T-helper 22 cell (primary cell): ENCODE results near the gene EPS8.
"Not testable (repeated sequence)": the region's sequence is repeated elsewhere in the genome, so short reads cannot be mapped to it uniquely, and the experiment has no call there.

Experiments
- DNase-seq: peaks from one replicate; pipeline ENCODE4 v3.0.0-alpha.2; 2020; ENCODE audit warnings: low read depth

Gene EPS8

DNA sequence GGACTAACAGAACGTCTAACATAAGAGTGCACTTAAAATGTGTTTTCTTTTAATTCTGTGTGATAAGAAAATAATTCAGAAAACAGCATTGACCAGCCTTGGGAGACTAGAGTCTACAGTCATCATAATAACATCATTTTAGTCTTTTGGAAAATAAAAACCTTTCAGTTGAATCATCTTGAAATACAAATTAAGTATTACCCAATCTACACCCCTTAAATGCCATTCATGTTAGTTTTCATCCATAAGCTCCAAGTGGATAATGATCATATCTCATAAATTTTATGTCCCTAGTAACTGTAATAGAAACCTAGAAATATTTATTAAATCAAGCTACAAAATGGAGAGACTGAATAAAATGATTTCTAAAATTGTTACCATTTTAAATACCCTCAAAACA is 32.4 kb downstream of the EPS8 start:
- no peak for DNase-seq

DNA sequence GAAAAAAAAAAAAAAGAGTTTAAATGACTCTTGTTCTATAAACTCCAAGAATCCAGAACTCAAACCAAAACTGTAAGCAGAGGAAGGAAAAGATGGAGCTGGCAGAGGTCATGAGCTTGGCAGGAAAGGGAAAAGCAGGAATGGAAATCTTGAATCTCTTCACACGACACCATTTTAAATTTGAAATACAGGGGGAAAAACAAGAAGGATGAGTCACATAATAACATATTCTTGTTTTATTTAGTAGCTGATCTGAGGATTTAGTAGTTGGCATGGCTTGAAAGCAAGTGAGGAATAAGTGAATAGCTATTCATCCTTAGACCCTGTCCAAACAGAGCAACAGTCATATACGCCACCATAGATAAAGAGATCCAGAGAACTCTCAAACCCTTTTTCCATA is 35.0 kb downstream of the EPS8 start:
- DNase-seq: no peak

DNA sequence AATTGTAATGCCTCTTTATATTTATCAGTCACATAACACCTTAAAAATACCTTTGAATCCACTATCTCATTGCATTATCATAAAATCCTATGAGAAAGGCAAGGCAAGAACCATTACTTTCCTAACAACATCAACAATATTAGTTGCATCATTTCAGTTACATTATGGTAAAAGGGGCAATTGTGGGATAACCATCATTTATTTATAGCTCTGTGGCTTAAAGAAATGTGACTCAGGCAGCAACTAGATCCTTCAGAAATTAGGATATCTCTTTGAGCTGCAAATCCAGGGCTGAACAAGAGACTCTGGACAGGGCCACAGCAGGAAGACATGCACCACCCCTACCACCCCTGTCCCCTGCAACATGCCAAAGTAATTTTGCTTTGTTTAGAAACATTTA is 36.4 kb downstream of the EPS8 start:
- no peak for DNase-seq

DNA sequence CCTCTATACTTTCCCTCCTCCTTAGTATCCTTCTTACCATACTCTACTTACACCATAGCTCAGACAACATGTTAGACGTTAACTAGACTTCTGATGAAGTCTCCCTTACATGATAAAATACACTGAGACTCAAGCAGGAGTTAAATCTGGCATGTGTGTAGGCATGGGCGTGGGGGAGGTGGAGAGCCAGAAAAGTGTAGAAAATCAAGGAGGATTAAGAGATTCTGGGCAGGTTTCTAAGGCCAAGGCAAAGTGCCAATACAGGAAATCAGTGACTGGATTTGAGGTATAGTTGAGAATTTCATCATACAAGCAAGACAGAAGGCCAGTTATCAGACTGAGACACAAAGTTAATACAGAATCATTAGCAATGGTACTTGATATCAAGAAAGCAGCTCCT is 37.4 kb downstream of the EPS8 start:
- no peak for DNase-seq

DNA sequence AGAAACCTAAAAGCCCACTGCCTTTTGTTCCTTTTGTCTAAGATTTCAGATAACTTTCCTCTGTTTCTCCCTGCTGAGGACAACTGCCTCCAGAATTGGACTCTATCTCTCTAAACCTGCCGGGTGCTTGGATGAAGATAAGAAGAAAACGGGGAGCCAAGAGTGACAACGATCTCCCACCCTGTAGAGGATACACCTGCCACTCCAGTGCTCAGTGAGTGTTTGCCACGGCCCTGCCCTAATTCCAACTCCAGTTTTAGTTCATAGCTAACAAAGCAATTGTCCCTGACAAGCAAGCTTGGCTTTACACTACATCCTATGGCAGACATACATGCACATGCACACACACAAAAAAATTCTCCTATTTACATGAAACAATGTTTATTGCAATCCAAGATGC is 39.3 kb downstream of the EPS8 start:
- no peak for DNase-seq

DNA sequence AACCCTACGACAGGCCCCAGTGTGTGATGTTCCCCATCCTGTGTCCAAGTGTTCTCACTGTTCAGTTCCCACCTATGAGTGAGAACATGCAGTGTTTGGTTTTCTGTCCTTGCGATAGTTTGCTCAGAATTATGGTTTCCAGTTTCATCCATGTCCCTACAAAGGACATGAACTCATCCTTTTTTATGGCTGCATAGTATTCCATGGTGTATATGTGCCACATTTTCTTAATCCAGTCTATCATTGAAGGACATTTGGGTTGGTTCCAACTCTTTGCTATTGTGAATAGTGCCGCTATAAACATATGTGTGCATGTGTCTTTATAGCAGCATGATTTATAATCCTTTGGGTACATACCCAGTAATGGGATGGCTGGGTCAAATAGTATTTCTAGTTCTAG is 47.3 kb downstream of the EPS8 start:
- DNase-seq: not testable (repeated sequence)

DNA sequence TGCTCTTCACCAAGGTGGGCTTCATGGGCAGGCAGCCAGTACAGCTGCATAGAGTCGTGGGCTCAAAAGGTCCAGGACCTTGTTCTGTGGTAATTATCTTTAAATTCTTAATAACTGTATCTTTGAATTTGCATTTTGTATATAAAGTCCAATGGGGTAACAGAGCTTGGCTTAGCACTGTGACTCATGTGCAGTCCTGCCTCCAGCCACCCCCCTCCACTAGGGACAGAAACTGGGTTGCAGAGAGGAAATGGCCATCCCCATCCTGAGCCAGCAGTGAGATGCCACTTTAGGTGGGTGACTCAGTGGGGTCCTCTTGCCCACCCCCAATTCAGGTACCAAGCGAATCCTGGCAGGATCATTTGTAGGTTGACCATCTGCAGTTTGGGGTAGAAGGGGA is 48.1 kb downstream of the EPS8 start:
- no peak for DNase-seq

DNA sequence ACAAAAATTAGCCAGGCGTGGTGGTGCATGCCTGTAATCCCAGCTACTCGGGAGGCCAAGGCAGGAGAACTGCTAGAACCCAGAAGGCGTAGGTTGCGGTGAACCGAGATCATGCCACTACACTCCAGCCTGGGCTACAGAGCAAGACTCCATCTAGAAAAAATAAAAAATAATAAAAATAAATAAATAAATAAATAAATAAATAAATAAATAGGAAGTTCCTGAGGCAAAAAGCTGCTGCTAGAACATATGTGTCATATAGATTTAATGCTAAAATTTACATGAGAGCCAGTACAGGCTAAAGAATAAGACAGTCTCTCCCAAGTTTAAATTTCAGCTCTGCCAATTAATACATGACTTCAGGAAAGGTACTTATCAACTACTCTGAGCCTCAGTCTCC is 48.8 kb downstream of the EPS8 start:
- not testable (repeated sequence) for DNase-seq

DNA sequence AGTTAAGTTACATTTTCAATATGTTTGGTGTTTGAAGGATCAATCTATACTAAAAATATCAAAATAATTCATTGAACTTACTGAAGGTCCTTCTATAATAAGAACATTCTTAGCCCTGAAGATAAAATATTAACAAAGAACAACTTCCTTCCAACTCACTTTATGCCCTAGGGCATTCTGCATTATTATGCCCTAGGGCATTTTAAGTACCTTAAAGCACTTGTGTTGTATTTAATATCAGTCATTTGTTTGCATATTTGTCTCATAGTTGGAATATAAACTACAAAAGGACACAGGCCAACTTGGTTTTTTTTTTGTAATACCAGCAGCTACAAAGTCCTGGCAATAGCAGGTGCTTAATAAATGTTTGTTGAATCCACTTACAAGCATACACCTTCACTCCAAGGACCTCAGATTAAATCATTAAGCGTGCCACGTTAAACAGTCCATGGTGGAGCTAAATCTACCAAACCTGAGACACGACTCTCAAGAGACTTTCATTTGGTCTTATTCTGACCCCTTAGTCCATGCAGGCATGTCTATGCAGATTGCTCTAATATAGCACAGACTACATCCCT is 50.7 kb downstream of the EPS8 start:
- DNase-seq: no peak

DNA sequence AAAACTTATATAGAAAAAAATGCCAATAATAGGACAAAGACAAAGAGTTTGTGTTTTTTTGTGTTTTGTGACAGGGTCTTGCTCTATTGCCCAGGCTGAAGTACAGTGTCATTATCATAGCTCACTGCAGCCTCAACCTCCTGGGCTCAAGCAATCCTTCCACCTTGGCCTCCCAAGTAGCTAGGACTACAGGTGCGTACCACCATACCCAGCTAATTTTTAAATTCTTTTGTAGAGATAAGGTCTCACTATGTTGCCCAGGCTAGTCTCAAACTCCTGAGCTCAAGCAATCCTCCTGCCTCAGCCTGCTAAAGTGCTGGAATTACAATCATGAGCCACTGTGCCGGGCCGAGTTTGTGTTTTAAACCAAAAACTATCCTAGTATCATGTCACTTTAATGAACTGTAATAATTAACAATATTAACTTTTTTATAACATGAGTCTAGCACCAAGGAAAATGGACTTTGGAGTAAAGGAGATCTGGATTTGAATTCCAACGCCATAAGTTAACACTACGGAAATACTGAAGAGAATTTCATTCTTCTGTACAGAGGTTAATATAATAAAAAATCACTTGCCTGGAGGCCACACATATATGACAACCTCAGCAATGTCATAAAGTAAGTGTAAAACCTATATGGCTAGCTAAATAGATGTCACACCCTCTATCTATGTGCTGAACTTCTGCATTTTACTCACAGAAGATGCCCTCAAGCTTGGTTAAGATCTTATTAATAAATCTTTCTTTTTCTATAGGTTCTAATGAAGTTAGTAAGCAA is 53.2 kb downstream of the EPS8 start:
- no peak for DNase-seq

DNA sequence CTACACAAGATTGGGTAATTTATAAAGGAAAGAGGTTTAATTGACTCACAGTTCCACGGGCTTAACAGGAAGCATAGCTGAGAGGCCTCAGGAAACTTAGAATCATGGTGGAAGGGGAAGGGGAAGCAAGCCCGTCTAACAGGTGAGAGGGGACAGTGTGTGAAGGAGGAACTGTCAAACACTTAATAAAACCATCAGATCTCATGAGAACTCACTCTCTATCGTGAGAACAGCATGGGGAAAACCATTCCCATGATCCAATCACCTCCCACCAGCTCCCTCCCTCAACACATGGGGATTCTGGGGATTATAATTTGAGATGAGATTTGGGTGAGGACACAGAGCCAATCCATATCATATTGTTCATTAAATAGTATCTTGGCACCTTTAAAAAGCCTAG is 56.1 kb downstream of the EPS8 start:
- DNase-seq: no peak

DNA sequence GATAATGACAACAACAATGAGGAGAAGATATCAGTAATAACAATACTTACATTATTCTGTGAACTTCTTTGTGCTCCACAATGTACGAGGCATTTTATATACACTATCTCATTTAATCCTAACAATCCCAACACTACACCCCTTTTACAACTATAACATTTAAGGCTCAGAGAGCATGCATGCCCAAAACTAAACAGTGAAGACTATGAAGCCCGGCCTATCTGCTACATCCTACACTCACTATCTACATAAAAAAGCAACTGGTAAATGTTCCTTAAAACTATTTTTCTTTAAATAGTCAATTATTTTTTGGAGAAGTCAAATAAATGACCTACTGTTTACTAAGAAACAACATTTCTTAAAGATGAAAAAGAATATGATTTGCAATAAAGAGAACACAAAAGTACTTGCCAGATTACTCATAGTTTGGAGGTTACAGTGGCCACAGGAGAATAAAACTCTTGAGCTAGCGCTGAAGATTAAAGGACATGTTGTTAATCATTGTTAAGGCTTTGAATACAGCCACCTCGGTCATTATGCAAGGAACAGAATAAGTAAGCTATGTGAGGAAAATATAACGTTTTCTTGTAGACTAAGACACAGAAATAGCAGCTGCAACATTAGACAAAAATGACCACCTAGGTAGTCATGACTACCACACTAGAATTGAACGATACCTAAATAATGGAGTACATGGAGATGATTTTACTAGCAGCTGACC is 56.7 kb downstream of the EPS8 start:
- DNase-seq: no peak

DNA sequence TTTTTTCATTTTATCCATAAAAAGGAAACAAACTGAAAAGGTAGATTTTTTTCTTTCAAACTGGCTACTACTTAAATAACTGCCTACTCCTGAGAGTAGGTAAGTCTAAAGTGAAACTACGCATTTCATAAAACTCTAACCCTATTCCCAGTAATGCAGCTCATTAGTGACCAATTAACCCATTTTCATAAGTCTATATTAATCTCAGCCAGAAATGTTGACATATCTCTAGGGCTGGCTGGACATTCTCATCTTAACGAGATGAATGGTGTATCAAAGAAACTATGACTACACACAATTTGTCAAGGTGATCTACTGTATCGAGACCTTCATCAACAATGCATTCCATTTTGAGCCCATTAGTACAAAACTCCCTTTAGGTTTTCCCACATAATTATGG is 57.2 kb downstream of the EPS8 start:
- DNase-seq: no peak

DNA sequence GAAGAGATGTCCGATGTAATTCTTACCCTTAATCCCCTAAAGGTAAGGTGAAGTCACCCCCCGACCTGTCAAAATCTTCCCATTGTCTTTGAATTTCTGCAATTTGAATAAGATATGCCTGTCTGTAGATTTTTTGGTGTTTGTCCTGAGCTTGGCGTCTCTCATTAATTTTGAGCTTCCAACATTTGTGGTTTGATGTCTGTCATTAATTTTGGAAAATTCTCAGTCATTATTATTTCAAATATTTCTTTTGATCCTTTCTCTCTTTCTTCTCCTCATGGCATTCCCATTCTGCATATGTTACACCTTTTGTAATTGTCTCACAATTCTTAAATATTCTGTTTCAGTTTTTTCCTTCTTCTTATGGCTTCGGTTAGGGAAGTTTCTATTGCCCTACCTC is 60.1 kb downstream of the EPS8 start:
- DNase-seq: no peak

DNA sequence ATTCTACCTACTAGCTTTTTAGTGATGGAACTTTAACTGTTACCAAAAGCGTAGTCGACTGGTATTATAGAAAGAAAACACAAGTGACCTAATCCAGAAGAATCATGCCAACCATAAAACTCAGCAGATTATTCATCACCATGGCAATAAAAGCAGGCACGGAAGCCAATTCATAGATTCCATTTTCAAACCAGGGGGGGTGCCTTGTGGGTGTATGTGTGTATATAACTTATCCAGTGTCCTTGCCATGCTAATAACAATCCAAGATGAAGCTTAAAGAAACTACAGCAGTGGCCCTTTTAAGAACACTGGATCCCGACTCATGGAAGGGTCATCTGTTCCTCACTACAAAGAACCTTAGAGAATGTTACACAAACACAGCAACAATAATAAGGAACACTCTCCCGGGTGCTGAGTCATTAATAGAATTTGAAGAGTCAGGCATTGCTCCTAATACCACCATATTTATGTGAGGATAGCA is 61.0 kb downstream of the EPS8 start:
- no peak for DNase-seq

DNA sequence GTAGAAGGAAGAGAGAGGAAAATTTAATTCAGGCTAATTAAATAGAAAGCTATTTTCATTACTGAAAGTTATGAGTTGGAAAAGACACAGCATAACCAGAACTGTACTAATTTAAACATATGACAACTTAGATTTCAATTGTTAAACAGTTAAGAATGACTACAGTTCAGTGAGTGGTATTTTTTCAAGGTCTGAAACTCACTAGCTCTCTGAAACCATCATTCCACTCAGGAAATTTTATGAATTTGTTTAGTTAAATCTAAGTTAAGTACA is 62.4 kb downstream of the EPS8 start:
- DNase-seq: no peak

DNA sequence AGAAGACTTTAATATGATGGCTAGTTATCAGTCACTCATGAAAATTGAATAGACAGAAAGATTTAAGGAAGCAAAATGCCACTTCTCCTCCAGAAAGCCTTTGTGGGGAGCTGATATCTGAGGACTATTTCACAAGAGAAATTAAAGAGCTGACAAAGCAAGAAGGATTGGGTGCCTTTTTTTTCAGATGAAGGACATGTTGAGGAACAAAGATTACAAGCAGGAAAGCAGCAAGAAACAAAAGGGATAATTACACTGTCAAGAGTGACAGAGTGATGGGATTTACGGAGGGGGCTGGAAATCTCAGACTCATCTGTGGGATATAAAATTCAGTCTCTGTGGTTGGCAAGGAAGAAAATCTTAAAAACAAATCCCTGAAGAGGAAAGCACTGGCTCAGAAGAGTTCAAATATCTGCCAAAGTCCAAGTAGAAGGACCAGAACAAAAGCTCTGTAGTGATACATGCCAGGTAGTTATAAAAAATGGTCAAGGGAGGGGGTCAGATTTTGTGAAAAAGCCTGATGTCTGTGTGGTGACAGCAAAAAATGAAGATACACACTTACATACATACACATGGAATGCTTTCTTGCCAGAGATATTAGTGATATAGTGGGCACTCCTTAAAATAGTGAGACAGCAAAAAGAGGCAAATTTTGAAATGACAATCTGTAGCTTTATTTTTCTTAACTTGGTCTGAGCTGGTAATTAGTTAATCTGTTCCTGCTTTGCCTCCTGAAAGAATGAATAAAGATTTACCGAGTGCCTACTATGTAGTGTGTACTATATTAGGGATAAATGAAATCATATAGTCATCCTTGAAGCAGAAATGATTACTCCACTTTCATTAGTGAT is 62.9 kb downstream of the EPS8 start:
- no peak for DNase-seq

DNA sequence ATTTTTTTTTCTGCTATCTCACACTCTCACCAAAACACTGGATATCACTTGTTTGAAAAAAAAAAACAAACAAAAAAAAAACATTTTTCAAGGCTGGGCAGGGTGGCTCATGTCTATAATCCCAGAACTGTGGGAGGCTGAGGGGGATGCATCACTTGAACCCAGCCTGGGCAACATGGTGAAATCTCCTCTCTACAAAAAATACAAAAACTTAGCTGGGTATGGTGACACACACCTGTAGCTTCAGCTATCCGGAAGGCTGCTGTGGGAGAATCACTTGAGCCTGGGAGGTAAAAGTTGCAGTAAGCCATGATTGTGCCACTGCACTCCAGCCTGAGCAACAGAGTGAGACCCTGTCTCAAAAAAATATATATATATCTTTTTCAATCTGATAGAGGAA is 66.2 kb downstream of the EPS8 start:
- DNase-seq: no peak

DNA sequence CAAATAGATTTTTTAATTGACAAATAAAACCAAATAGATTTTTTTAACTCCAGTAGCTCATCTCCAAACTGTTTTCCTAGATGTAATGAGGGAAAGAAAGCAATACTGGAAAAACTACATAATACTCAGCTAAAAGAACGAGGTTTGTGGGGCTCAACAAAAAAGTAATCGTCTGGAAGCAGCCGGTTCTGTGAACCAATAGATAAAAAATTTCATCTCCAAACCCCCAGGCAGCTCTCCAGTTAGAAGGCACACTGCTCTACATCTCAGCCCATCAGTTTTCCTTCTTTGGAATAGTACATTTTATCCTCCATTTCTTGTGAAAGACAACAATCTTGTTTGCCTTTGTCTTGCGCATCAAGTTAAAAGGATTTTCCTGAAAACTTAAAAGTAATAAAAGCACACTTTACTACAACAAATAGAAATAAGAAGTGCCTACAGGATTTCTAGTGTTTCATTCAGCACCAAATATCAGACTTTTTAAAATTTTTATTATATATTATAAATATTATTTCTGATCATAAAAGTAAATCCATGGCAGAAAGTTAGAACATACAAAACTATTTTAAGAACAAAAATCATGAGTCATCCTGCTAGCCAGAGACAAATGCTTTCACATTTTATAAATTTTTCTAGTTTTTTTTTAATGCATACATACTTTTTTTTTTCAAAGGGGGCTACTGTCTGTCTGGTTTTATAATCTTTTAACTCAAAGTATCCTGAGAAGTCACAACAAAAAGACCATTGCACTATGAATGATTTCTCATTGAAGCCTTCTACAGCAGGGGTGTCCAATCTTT is 67.7 kb downstream of the EPS8 start:
- no peak for DNase-seq

DNA sequence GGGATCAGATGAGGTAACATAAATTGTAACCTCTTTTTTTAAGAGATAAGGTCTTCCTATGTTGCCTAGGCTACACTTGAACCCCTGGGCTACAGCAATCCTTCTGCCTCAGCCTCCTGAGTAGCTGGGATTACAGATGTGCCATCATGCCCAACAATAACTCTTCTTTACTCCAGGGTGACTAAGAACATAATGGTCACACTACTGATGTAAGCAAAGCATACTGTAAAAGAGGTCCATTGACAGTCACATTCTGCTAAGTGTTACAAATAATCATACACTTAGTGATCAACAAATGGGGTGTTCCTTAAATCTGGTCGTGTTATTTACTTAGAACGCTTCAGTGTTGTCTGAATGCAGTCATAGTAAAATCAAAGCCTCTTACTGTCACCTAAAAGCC is 68.9 kb downstream of the EPS8 start:
- DNase-seq: no peak

DNA sequence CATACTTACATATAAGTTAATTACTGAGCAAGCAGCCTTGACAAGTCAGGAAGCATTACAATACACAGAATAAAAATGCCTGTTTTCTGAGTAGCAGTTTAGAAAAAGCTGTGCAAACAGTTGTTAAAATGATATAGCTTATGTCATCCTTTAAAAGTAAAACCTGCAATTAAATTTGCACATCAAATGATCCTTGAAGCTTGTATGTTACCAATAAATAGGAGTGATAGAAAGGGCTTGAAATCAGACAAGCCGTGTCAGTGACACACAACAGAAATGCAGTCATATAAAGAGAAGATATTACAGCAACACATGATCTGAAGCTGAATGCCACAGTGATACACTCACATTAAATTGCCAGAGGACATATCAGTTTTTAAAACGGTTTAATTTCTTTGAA is 70.0 kb downstream of the EPS8 start:
- no peak for DNase-seq
